Esophagus squamous epithelium (tissue), 4 donors: Measurements from ENCODE around the gene CAPZB.

Experiments used
- CTCF ChIP-seq, 6 experiments: fragments of 450-650 bp in 4 of 6; fragments of 200-600 bp in 2 of 6; sonication (generic) in 2 of 6; IDR thresholded peaks; one replicate each; pipeline ENCODE4 v1.5.1; 2016 to 2019; ENCODE audit warnings: antibody characterized with exemption in 6 of 6, mild to moderate bottlenecking in 4 of 6, moderate library complexity in 4 of 6
- POLR2A ChIP-seq, 4 donors: fragments of 450-650 bp; IDR thresholded peaks; one replicate each; pipeline ENCODE4 v1.6.1; 2017; ENCODE audit warnings: antibody characterized with exemption in 4 of 4, mild to moderate bottlenecking in 4 of 4, moderate library complexity in 3 of 4

GRCh38 chr1:19322481-19322880 lies 162.9 kb downstream of the CAPZB start:
- TF ChIP-seq CTCF (IDR thresholded peaks at IDR 0.05) (no peak), POLR2A (IDR thresholded peaks at IDR 0.05) (no peak)
